Vagina (tissue), 2 donors: Measurements from ENCODE around the gene PTGDS. TPM values are rescaled to one million over a fixed set of nuclear protein-coding genes. Genes with fewer than 3 reads are reported as not detected.

ENCODE experiments used
- DNase-seq, 2 donors: peaks; one replicate each; pipeline ENCODE4 v3.0.0-alpha.2; 2017; ENCODE audit errors: extremely low spot score in 2 of 2
- H3K27ac ChIP-seq: fragments of 200-600 bp; sonication (generic); one replicate; pipeline ENCODE4 v1.5.1; 2019
- H3K27me3 ChIP-seq: fragments of 200-600 bp; sonication (generic); one replicate; pipeline ENCODE4 v1.5.1; 2019
- H3K36me3 ChIP-seq, 2 donors: fragments of 200-600 bp; sonication (generic); one replicate each; pipeline ENCODE4 v1.5.1; 2017 to 2019
- H3K4me1 ChIP-seq: fragments of 200-600 bp; sonication (generic); one replicate; pipeline ENCODE4 v1.5.1; 2019
- H3K4me3 ChIP-seq, 2 donors: fragments of 200-600 bp; sonication (generic); 1 replicate in 1 of 2; 2 replicates in 1 of 2; pipeline ENCODE4 v1.5.1; 2016 to 2019
- H3K9me3 ChIP-seq: fragments of 200-600 bp; sonication (generic); one replicate; pipeline ENCODE4 v1.5.1; 2019
- CTCF ChIP-seq, 3 experiments: fragments of 450-650 bp in 2 of 3; fragments of 200-600 bp in 1 of 3; sonication (generic) in 1 of 3; IDR thresholded peaks; one replicate each; pipeline ENCODE4 v1.5.1; 2017 to 2019; ENCODE audit warnings: antibody characterized with exemption in 3 of 3, mild to moderate bottlenecking in 2 of 3, moderate library complexity in 2 of 3
- POLR2A ChIP-seq, 2 donors: fragments of 450-650 bp; IDR thresholded peaks; one replicate each; pipeline ENCODE4 v1.6.1; 2017; ENCODE audit warnings: antibody characterized with exemption in 2 of 2, mild to moderate bottlenecking in 2 of 2, moderate library complexity in 2 of 2
- POLR2AphosphoS5 ChIP-seq, 2 donors: sonication (generic); formaldehyde crosslinking; IDR thresholded peaks; one replicate each; pipeline ENCODE4 v1.9.0; 2017; ENCODE audit warnings: antibody characterized with exemption in 2 of 2, mild to moderate bottlenecking in 2 of 2, low read depth in 1 of 2; ENCODE audit not compliant: insufficient read depth in 1 of 2
- intact Hi-C: fragments of 100-400 bp; cut with DNase I; formaldehyde crosslinking; loops from one replicate; pipeline ENCODE4 v1.15.1; 2023
- total RNA-seq: library from RNA; depleted of rRNA; stranded (reverse); fragments of >200 nt; gene quantifications from one replicate; pipeline ENCODE4 v1.2.3, GENCODE V29; 2016

Gene PTGDS
- total RNA-seq, 1 donor from 2014 or later: 301 TPM

DNA sequence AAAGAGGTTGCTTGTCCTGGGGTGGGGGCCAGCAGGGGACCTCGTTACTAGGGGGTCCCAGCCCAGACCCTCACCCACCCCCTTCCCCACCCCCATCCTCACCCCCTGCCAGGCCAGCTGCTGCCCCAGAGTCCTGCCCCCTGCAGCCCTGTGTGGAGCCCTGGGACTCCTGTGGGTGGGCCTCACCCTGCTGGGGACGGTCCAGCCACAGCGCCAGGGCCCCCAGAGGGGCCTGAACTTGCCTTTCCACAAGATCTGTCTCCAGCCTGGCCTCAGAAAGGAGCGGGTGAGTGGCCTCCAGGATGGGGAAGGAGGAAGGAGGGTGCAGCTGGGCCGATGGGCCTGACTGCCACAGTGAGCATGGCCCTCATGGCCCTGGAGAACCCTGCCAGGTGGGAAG is 7.5 kb upstream of the PTGDS start:
- H3K27me3 ChIP-seq: no peaks in the 10 kb centered on the region
- intact Hi-C loops: no loop called here
- TF ChIP-seq POLR2A (IDR thresholded peaks at IDR 0.05): no peak
- TF ChIP-seq POLR2AphosphoS5 (IDR thresholded peaks at IDR 0.05; ENCODE audit: insufficient read depth in 1 of 2, low read depth in 1 of 2): no peak
- TF ChIP-seq CTCF (IDR thresholded peaks at IDR 0.05): no peak
- no peak overlapping the region for H3K4me3 ChIP-seq
- H3K4me1 ChIP-seq: peaks cover 18% of the 10 kb centered on the region
- no peak overlapping the region for H3K27ac ChIP-seq
- no peak for DNase-seq
- no peaks in the 10 kb centered on the region for H3K36me3 ChIP-seq
- H3K9me3 ChIP-seq: no peaks in the 10 kb centered on the region

DNA sequence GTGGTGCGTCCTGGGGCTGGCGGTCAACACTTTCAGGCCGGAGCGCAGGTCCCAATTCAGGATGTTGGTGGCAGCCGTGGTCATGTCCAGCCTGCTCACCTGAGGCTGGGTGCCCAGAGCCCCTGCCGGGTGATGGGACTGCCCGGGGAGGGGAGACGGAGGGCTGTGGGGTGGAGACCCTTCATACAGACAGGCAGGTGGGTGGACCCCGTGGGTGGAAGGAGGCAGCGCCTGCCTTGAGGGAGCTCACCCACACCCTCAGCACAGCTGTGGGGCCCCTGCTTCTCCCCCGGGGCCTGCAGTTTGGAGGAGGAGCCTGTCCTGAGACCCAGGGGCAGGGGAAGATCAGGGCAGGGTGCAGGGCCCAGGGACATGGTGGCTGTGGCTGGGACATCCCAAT is 6.9 kb upstream of the PTGDS start:
- peaks cover 24% of the 10 kb centered on the region for H3K4me1 ChIP-seq
- no peaks in the 10 kb centered on the region for H3K36me3 ChIP-seq
- TF ChIP-seq POLR2AphosphoS5 (IDR thresholded peaks at IDR 0.05; ENCODE audit: insufficient read depth in 1 of 2, low read depth in 1 of 2) (no peak), CTCF (IDR thresholded peaks at IDR 0.05) (no peak)

DNA sequence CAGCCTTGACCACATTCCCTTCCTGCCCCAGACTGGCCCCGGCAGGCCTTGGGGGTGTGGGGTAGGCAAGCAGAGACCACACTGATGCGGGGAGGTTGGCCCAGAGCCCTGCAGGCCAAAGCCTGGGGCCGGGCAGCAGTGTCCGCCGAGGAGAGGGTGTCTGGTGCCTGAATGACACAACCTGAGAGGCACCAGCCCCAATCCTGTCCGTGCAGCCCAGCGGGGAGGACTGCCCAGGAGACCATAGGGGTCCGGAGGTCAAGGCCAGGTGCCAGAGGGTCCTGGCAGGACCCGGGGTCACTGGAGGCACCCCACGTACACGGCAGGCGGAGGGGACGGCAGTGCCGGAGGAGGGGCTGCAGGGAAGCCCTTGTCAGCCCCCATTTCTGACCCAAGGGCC is 5.6 kb upstream of the PTGDS start:
- H3K4me1 ChIP-seq: peaks cover 27% of the 10 kb centered on the region
- no peak overlapping the region for H3K27ac ChIP-seq
- no peaks in the 10 kb centered on the region for H3K36me3 ChIP-seq
- intact Hi-C loops: no loop called here
- TF ChIP-seq POLR2AphosphoS5 (IDR thresholded peaks at IDR 0.05; ENCODE audit: insufficient read depth in 1 of 2, low read depth in 1 of 2) (no peak), POLR2A (IDR thresholded peaks at IDR 0.05) (no peak), CTCF (IDR thresholded peaks at IDR 0.05) (no peak)
- no peaks in the 10 kb centered on the region for H3K9me3 ChIP-seq
- no peak overlapping the region for H3K4me3 ChIP-seq
- H3K27me3 ChIP-seq: no peaks in the 10 kb centered on the region
- no peak for DNase-seq

More for the DNA sequence above, 6.9 kb upstream of the PTGDS start:
- no peak for DNase-seq
- no peaks in the 10 kb centered on the region for H3K9me3 ChIP-seq
- no peaks in the 10 kb centered on the region for H3K27me3 ChIP-seq
- intact Hi-C loops: no loop called here
- no peak overlapping the region for H3K4me3 ChIP-seq
- no peak overlapping the region for H3K27ac ChIP-seq

DNA sequence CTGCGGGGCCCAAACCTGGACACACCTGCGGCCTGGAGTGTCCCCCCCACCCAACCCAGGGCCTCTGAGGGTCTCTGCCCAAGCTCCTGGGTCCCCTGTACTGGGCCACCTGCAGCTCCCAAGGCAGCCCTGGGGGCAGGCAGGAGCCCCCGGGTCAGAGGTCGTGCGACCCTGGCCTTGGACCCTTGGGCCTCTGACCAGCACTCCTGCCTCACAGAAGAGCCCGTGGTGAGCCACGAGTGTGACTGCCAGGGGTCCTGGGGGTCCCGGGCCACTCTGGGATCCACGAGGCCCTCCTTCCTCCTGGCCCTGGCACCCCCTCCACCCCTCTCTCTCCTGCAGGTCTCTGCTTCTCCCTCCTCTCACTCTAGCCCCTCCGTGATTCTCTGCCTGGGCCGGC is 5.0 kb upstream of the PTGDS start:
- H3K27ac ChIP-seq: no peak overlapping the region
- TF ChIP-seq POLR2AphosphoS5 (IDR thresholded peaks at IDR 0.05; ENCODE audit: insufficient read depth in 1 of 2, low read depth in 1 of 2) (no peak), CTCF (IDR thresholded peaks at IDR 0.05) (no peak), POLR2A (IDR thresholded peaks at IDR 0.05) (no peak)
- H3K4me1 ChIP-seq: peaks cover 32% of the 10 kb centered on the region
- no peaks in the 10 kb centered on the region for H3K36me3 ChIP-seq
- no peak for DNase-seq
- intact Hi-C loops: no loop called here
- no peaks in the 10 kb centered on the region for H3K27me3 ChIP-seq
- no peak overlapping the region for H3K4me3 ChIP-seq
- no peaks in the 10 kb centered on the region for H3K9me3 ChIP-seq

DNA sequence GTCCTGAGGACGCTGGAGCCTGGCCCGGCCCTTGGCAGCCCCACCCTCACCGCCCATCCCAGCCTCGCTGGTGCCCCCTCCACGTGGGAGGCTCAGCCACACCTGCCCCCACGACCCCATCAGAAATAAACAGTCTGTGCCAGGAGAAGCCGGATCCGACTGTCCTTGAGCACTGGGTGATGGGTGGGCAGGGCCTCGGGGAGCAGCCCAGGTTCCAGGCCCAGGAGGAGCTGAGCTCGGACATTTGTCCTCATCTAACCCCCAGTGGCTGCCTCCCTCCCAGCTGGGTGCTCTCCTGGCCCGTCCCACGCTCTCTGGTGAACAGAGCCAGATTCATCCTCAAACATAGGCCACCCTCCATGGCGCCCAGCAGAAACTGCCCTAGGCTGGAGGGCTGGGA is 4.6 kb upstream of the PTGDS start:
- no peak for DNase-seq
- Histone ChIP-seq H3K4me1 (peaks cover 35% of the 10 kb centered on the region), H3K9me3 (no peaks in the 10 kb centered on the region), H3K27ac (no peak overlapping the region), H3K36me3 (no peaks in the 10 kb centered on the region), H3K27me3 (no peaks in the 10 kb centered on the region), H3K4me3 (no peak overlapping the region)
- no peak for TF ChIP-seq POLR2AphosphoS5 (IDR thresholded peaks at IDR 0.05; ENCODE audit: insufficient read depth in 1 of 2, low read depth in 1 of 2)
- TF ChIP-seq CTCF (IDR thresholded peaks at IDR 0.05): no peak
- no peak for TF ChIP-seq POLR2A (IDR thresholded peaks at IDR 0.05)
- intact Hi-C loops: no loop called here
